Thymus (tissue), 11 donors: ENCODE data around the gene TTC34. TPM values are rescaled to one million over a fixed set of nuclear protein-coding genes. Genes with fewer than 3 reads are reported as not detected.

Experiments
- DNase-seq, 9 donors: peaks; one replicate each; pipeline ENCODE4 v3.0.0-alpha.2; 2013; ENCODE audit warnings: low spot score in 9 of 9, low read depth in 6 of 9, missing footprints in 1 of 9
- H3K27ac ChIP-seq, 2 donors: one replicate each; pipeline ENCODE4 v1.5.1; 2013; ENCODE audit warnings: control low read depth in 1 of 2, low read depth in 1 of 2, low read length in 1 of 2, mild to moderate bottlenecking in 1 of 2, moderate library complexity in 1 of 2
- H3K27me3 ChIP-seq, 2 donors: one replicate each; pipeline ENCODE4 v1.5.1; 2013; ENCODE audit warnings: low read length in 1 of 2; ENCODE audit not compliant: control insufficient read depth in 2 of 2, insufficient read depth in 1 of 2
- H3K36me3 ChIP-seq, 2 donors: one replicate each; pipeline ENCODE4 v1.5.1; 2013; ENCODE audit warnings: low read length in 1 of 2, mild to moderate bottlenecking in 1 of 2, moderate library complexity in 1 of 2; ENCODE audit not compliant: control insufficient read depth in 2 of 2, insufficient read depth in 2 of 2
- H3K4me1 ChIP-seq, 2 donors: one replicate each; pipeline ENCODE4 v1.5.1; 2013; ENCODE audit warnings: low read length in 2 of 2; ENCODE audit not compliant: control insufficient read depth in 2 of 2, insufficient read depth in 2 of 2
- H3K4me3 ChIP-seq, 2 donors: one replicate each; pipeline ENCODE4 v1.5.1; 2013; ENCODE audit warnings: low read length in 2 of 2, control low read depth in 1 of 2, mild to moderate bottlenecking in 1 of 2
- H3K9me3 ChIP-seq, 2 donors: one replicate each; pipeline ENCODE4 v1.5.1; 2013; ENCODE audit warnings: low read length in 1 of 2, mild to moderate bottlenecking in 1 of 2; ENCODE audit not compliant: control insufficient read depth in 2 of 2, insufficient read depth in 1 of 2
- WGBS: extraction: QIAGEN DNeasy Blood & Tissue Kit; methylation state at CpG from one replicate; pipeline ENCODE4 v1.1.7; 2013; 5-methylcytosine and 5-hydroxymethylcytosine counted together
- polyA plus RNA-seq: library from polyadenylated mRNA; stranded (reverse); fragments of 200-250 nt; gene quantifications from one replicate; pipeline ENCODE4 v1.2.3, GENCODE V29; 2013
- total RNA-seq: library from RNA; stranded (reverse); fragments of 120-200 nt; gene quantifications from one replicate; pipeline ENCODE4 v1.2.4, GENCODE V29; 2013
- donor health status: healthy.

TTC34 gene
- total and polyA plus RNA-seq, 2 donors, result 0.09 to 0.34 TPM

DNA sequence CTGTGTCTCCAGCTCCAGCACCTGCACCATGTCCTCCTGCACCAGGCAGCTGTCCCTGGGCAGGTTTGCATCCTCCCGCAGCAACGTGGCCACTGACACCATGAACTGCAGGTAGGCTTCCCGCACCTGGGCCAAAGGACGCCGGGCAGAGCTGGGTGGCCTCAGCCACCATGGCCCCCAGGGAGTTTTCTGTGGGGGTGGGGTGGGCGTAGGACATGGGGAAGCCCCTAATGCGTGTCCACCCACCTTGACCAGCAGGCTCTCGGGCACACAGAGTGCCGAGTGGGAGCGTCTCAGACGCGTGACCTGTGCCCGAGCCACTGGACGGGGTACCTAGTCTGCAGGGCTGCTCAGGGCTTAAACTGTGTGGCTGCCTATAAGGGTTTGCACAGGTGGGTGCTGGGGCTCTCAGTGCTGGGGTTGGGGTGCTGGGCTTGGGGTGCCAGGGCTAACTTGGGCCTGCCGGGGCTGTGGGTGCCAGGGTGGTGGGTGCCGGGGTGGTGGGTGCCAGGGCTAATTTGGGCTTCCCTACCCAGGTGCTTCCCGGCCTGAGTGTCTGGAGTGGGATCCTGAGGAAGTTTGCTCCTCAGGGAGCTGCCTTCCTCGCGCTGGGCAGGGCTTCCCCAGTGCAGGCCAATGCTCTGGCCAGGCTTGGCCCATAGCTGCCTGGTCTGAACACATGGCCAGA is 197.2 kb downstream of the TTC34 start:
- Histone ChIP-seq H3K27me3 (no peaks in the 10 kb centered on the region), H3K4me1 (no peaks in the 10 kb centered on the region), H3K36me3 (no peaks in the 10 kb centered on the region), H3K9me3 (no peaks in the 10 kb centered on the region), H3K4me3 (no peak overlapping the region), H3K27ac (no peak overlapping the region)
- no peak for DNase-seq
- WGBS, result 92% methylated on average over 19 of the region's 19 CpGs

DNA sequence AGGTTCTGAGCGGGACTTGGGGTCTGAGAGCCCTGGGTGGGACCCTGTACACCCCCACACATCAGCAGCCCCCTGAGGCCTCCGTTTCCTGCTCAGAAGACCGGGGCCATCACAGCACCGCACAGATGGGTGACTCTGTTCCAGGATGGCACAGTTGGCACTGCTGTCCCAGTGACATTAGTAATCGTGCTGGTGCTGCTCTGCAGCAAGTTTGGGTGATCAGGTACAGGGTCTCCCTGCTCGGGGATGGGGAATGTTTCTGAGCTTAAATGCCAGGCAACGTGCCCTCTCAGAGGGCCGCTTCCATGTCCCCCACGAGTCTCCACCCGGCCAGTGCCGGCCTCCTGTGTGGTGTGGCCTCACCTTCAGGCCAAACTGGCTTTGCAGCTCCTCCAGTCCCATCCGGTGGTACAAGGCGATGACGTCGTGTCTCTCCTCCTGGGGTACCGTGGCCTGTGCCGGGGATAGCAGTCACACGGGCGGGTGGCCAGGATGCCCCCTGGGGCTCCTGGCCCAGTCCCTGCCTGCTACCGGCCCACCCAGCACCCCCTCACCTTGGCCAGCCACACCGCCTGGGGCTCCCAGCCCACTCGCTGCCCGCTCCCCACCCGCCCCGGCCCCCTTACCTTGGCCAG is 197.9 kb downstream of the TTC34 start:
- H3K36me3 ChIP-seq, result no peaks in the 10 kb centered on the region
- H3K4me3 ChIP-seq, result no peak overlapping the region
- WGBS, result 93% methylated on average over 25 of the region's 25 CpGs
- H3K4me1 ChIP-seq, result no peaks in the 10 kb centered on the region
- DNase-seq, result no peak
- H3K9me3 ChIP-seq, result peaks cover 0 to under 1% of the 10 kb centered on the region in 2 donors
- H3K27me3 ChIP-seq, result no peaks in the 10 kb centered on the region
- no peak overlapping the region for H3K27ac ChIP-seq

- Histone ChIP-seq H3K9me3 (peaks cover 0 to 7% of the 10 kb centered on the region in 2 donors), H3K4me3 (no peak overlapping the region), H3K36me3 (no peaks in the 10 kb centered on the region), H3K4me1 (no peaks in the 10 kb centered on the region), H3K27ac (no peak overlapping the region), H3K27me3 (peaks cover 0 to 3% of the 10 kb centered on the region in 2 donors)
- no peak for DNase-seq
- WGBS, result 88% methylated on average over 18 of the region's 18 CpGs
These were observed 198.5 kb downstream of the TTC34 start for GRCh38 chr1:2602866-2603520.

- Histone ChIP-seq H3K9me3 (peaks cover 0 to 9% of the 10 kb centered on the region in 2 donors), H3K4me3 (no peak overlapping the region), H3K27me3 (peaks cover 0 to 5% of the 10 kb centered on the region in 2 donors), H3K4me1 (no peaks in the 10 kb centered on the region), H3K27ac (no peak overlapping the region), H3K36me3 (no peaks in the 10 kb centered on the region)
- WGBS, result 82% methylated on average over 15 of the region's 15 CpGs
- DNase-seq, result no peak
These were observed 199.1 kb downstream of the TTC34 start for GRCh38 chr1:2602311-2602835.

DNA sequence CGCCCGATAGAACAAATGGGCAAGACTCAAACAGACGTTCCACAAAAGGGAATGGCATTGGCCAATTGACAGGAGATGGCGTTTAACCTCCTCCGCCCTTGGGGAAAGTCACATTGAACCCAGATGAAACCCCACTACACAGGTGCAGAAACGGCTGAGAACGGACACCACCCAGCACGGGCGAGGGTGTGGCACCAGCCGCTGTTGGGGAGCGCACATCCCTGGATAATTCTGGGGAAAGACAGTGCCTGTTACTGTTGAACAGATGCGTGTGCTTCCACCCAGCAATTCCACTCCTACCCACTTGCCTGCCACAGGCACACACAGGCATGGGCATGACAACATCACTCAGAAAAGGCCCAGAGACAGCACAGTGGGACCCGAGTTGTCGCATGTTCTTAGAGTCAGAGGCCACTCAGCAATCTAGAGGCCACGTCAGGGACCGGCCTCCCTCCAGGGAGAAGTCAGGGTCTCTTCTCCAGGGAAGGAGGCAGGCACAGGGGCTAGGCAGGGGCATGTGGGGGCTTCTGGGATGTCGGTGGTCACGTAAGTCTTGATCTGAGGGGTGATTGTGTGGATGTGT is 199.7 kb downstream of the TTC34 start:
- Histone ChIP-seq H3K4me3 (no peak overlapping the region), H3K27ac (no peak overlapping the region), H3K9me3 (peaks cover 0 to 9% of the 10 kb centered on the region in 2 donors), H3K36me3 (no peaks in the 10 kb centered on the region), H3K4me1 (no peaks in the 10 kb centered on the region), H3K27me3 (peaks cover 0 to 5% of the 10 kb centered on the region in 2 donors)
- no peak for DNase-seq
- 87% methylated on average over 18 of the region's 18 CpGs for WGBS

- H3K27me3 ChIP-seq, result peaks cover 2 to 5% of the 10 kb centered on the region in 2 donors
- 86% methylated on average over 3 of the region's 3 CpGs for WGBS
- no peaks in the 10 kb centered on the region for H3K36me3 ChIP-seq
- no peak overlapping the region for H3K27ac ChIP-seq
- no peak for DNase-seq
- H3K4me1 ChIP-seq, result no peaks in the 10 kb centered on the region
- H3K4me3 ChIP-seq, result no peak overlapping the region
- peaks cover 0 to 9% of the 10 kb centered on the region in 2 donors for H3K9me3 ChIP-seq
These were observed 203.1 kb downstream of the TTC34 start for GRCh38 chr1:2598329-2598931.

DNA sequence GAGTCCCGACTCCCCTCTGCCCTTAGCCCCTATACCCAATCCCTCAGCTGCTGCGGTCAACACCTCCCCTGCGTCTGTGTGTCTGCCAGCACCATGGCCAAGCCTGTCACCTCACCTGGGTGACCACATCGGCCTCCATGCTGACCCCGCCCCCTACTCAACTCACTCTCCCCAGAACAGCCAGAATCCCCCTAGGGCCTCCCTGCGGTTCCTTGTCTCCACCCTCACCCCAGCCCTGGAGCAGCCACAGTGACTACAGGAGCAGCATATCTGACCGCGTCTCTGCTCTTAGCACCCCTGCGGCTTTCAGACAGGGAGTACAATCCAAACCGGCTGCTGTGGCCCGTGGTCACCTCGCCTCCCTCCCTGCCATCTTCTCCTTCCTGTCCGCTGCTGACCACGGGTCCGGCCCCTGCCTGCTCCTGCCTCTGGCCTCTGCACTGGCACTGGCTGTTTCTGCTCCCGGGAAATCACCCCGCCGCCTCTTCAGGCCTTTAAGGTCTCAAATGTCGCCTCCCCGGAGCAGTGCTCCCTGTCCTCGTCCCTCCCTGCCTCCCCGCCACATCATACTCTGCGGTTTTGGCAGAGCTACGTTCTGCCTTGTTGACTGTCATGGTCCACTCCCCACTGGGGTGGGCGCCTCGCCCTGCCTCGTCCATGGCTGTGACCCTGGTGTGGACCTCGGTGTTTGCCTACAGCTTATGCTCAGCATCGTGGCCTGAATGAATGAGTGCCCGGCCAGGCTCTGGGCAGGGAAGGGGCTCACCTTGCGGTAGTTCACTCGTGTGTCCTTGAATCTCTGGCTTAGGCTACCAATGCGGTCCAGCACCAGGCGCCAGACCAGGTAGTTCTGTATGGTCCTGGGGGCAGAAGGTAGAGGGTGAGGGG is 203.8 kb downstream of the TTC34 start:
- DNase-seq, result no peak
- Histone ChIP-seq H3K36me3 (no peaks in the 10 kb centered on the region), H3K4me1 (peaks cover 0 to 3% of the 10 kb centered on the region in 2 donors), H3K27me3 (peaks cover 2 to 5% of the 10 kb centered on the region in 2 donors), H3K27ac (no peak overlapping the region), H3K4me3 (no peak overlapping the region), H3K9me3 (peaks cover 0 to 9% of the 10 kb centered on the region in 2 donors)
- WGBS, result 81% methylated on average over 34 of the region's 34 CpGs
